Gastrocnemius medialis (tissue), 4 donors: ENCODE measurements around the gene IGF2BP2. TPM values are rescaled to one million over a fixed set of nuclear protein-coding genes. Genes with fewer than 3 reads are reported as not detected.

ENCODE experiments used
- ATAC-seq, 2 donors: fragments of 150-250 bp; one replicate each; pipeline ENCODE4 v1.9.1; 2016
- DNase-seq, 2 donors: peaks; one replicate each; pipeline ENCODE4 v3.0.0-alpha.2; 2019
- H3K27ac ChIP-seq, 4 donors: fragments of 200-600 bp; sonication (generic); 1 replicate in 1 of 4; 2 replicates in 3 of 4; pipeline ENCODE4 v1.5.1; 2016 to 2018; ENCODE audit warnings: mild to moderate bottlenecking in 2 of 4, moderate library complexity in 1 of 4
- H3K27me3 ChIP-seq, 3 donors: fragments of 200-600 bp; sonication (generic) in 2 of 3; 1 replicate in 1 of 3; 2 replicates in 2 of 3; pipeline versions ENCODE4 v1.5.1 to v1.6.0; 2016 to 2019; ENCODE audit warnings: mild to moderate bottlenecking in 1 of 3, moderate library complexity in 1 of 3
- H3K36me3 ChIP-seq, 2 donors: fragments of 200-600 bp; sonication (generic) in 1 of 2; one replicate each; pipeline ENCODE4 v1.5.1; 2017 to 2018
- H3K4me1 ChIP-seq, 2 donors: fragments of 200-600 bp; sonication (generic) in 1 of 2; one replicate each; pipeline ENCODE4 v1.5.1; 2016 to 2017; ENCODE audit warnings: mild to moderate bottlenecking in 2 of 2
- H3K4me3 ChIP-seq, 4 donors: fragments of 200-600 bp; sonication (generic) in 3 of 4; 1 replicate in 1 of 4; 2 replicates in 3 of 4; pipeline ENCODE4 v1.5.1; 2016 to 2019; ENCODE audit warnings: mild to moderate bottlenecking in 2 of 4
- H3K9me3 ChIP-seq, 3 donors: fragments of 200-600 bp; sonication (generic) in 2 of 3; 1 replicate in 1 of 3; 2 replicates in 2 of 3; pipeline ENCODE4 v1.5.1; 2016 to 2019
- CTCF ChIP-seq, 5 experiments: fragments of 450-650 bp in 3 of 5; fragments of 200-600 bp in 2 of 5; sonication (generic) in 2 of 5; IDR thresholded peaks in 4 of 5; conservative IDR thresholded peaks in 1 of 5; 1 replicate in 4 of 5; 2 replicates in 1 of 5; pipeline ENCODE4 v1.5.1; 2016 to 2019; ENCODE audit warnings: antibody characterized with exemption in 5 of 5, mild to moderate bottlenecking in 3 of 5, moderate library complexity in 3 of 5
- POLR2A ChIP-seq, 2 donors: fragments of 450-650 bp; IDR thresholded peaks; one replicate each; pipeline ENCODE4 v1.6.1; 2017; ENCODE audit warnings: antibody characterized with exemption in 2 of 2, mild to moderate bottlenecking in 2 of 2, moderate library complexity in 2 of 2
- in situ Hi-C, 4 donors: fragments of 200-750 bp; cut with MboI; loops; one replicate each; pipeline versions ENCODE4 v1.15.0 to v1.8.0; 2017; ENCODE audit warnings: low sequenced_read_pairs in 4 of 4
- intact Hi-C: fragments of 100-400 bp; cut with DNase I; formaldehyde crosslinking; loops from one replicate; pipeline ENCODE4 v1.15.1; 2023; ENCODE audit warnings: low total_unique reads
- total RNA-seq, 4 donors: library from RNA; depleted of rRNA; stranded (reverse); fragments of >200 nt; gene quantifications; one replicate each; pipeline versions ENCODE4 v1.1.0 to v1.2.3, GENCODE V29; 2016

IGF2BP2 gene
- total RNA-seq, 4 donors from 2014 or later = 0.97 to 6.3 (median 1.7) TPM

GRCh38 chr3:185763347-185764005 lies 61.4 kb downstream of the IGF2BP2 start:
- ATAC-seq = no peak
- TF ChIP-seq POLR2A (IDR thresholded peaks at IDR 0.05) (no peak), CTCF (IDR thresholded peaks at IDR 0.05 in 4 of 5, conservative IDR thresholded peaks at IDR 0.05 in 1 of 5) (no peak)
- Histone ChIP-seq H3K27me3 (no peaks in the 10 kb centered on the region), H3K27ac (no peak overlapping the region), H3K4me1 (peaks cover 30 to 32% of the 10 kb centered on the region in 2 donors), H3K36me3 (no peaks in the 10 kb centered on the region), H3K4me3 (no peak overlapping the region), H3K9me3 (no peaks in the 10 kb centered on the region)
- intact Hi-C loops = no loop called here
- in situ Hi-C loops = loop anchor here in 1 of 4 donors (10.0 kb wide), 1 partner anchor 99 kb away; no protein-coding TSS in a partner anchor
- no peak for DNase-seq

- DNase-seq (no peak), ATAC-seq (peak in 1 of 2 donors; percentile 48)
- TF ChIP-seq POLR2A (IDR thresholded peaks at IDR 0.05) (no peak), CTCF (IDR thresholded peaks at IDR 0.05 in 4 of 5, conservative IDR thresholded peaks at IDR 0.05 in 1 of 5) (no peak)
- Histone ChIP-seq H3K27ac (peak overlapping the region; percentile 10 to 75 (median 46)), H3K36me3 (no peaks in the 10 kb centered on the region), H3K27me3 (no peaks in the 10 kb centered on the region), H3K4me1 (peaks cover 32 to 33% of the 10 kb centered on the region in 2 donors), H3K9me3 (no peaks in the 10 kb centered on the region), H3K4me3 (peak overlapping the region; percentile 16 to 45 (median 38))
- in situ Hi-C loops (loop anchor here in 1 of 4 donors (10.0 kb wide), 1 partner anchor 96 kb away; no protein-coding TSS in a partner anchor), intact Hi-C loops (no loop called here)
Measured at GRCh38 chr3:185760550-185760949, 64.3 kb downstream of the IGF2BP2 start.

GRCh38 chr3:185760088-185760487 lies 64.8 kb downstream of the IGF2BP2 start:
- Histone ChIP-seq H3K4me3 (peak overlapping the region; percentile 16 to 45 (median 38)), H3K27me3 (no peaks in the 10 kb centered on the region), H3K4me1 (peaks cover 30 to 32% of the 10 kb centered on the region in 2 donors), H3K9me3 (no peaks in the 10 kb centered on the region), H3K36me3 (no peaks in the 10 kb centered on the region), H3K27ac (peak overlapping the region; percentile 10 to 75 (median 52))
- in situ Hi-C loops = loop anchor here in 1 of 4 donors (10.0 kb wide), 1 partner anchor 95 kb away; no protein-coding TSS in a partner anchor
- no peak for TF ChIP-seq CTCF (IDR thresholded peaks at IDR 0.05 in 4 of 5, conservative IDR thresholded peaks at IDR 0.05 in 1 of 5)
- TF ChIP-seq POLR2A (IDR thresholded peaks at IDR 0.05) = no peak
- ATAC-seq (no peak), DNase-seq (no peak)
- intact Hi-C loops = no loop called here

GRCh38 chr3:185759512-185759911 lies 65.3 kb downstream of the IGF2BP2 start:
- H3K27ac ChIP-seq = peak overlapping the region; percentile 24 to 75 (median 52)
- ATAC-seq (peak; percentile 85 to 93), DNase-seq (peak; percentile 13 to 17)
- H3K4me1 ChIP-seq = peaks cover 24 to 30% of the 10 kb centered on the region in 2 donors
- peak overlapping the region in 1 of 4 donors; percentile 1 for H3K4me3 ChIP-seq
- no peaks in the 10 kb centered on the region for H3K27me3 ChIP-seq
- no peaks in the 10 kb centered on the region for H3K36me3 ChIP-seq
- intact Hi-C loops (no loop called here), in situ Hi-C loops (no loop called here)
- TF ChIP-seq CTCF (IDR thresholded peaks at IDR 0.05 in 4 of 5, conservative IDR thresholded peaks at IDR 0.05 in 1 of 5) = no peak
- TF ChIP-seq POLR2A (IDR thresholded peaks at IDR 0.05) = no peak
- no peaks in the 10 kb centered on the region for H3K9me3 ChIP-seq
